Choroid plexus epithelial cell (primary cell): ENCODE results near the gene SPACDR.
"Not testable (repeated sequence)": the region's sequence is repeated elsewhere in the genome, so short reads cannot be mapped to it uniquely, and the experiment has no call there.

Experiments
- DNase-seq: peaks from one replicate; pipeline ENCODE4 v3.0.0-alpha.2; 2010; ENCODE audit warnings: low read depth
- H3K4me3 ChIP-seq: 2 replicates; pipeline ENCODE4 v1.5.1; 2011; ENCODE audit warnings: low read depth, mild to moderate bottlenecking, control low read depth, low read length, moderate library complexity
- CTCF ChIP-seq: conservative IDR thresholded peaks from 2 replicates; pipeline ENCODE4 v1.5.1; 2011; ENCODE audit warnings: low read depth, mild to moderate bottlenecking, control low read depth, inconsistent platforms, low read length, moderate library complexity

The SPACDR gene

GRCh38 chr7:100457033-100457432, 7.0 kb downstream of the SPACDR start:
- DNase-seq, result no peak
- TF ChIP-seq CTCF, result no peak
- H3K4me3 ChIP-seq, result no peak overlapping the region

GRCh38 chr7:100456562-100456961, 7.5 kb downstream of the SPACDR start:
- H3K4me3 ChIP-seq, result no peak overlapping the region
- no peak for DNase-seq
- TF ChIP-seq CTCF, result no peak

- H3K4me3 ChIP-seq, result no peak overlapping the region
- no peak for DNase-seq
- TF ChIP-seq CTCF, result no peak
Measured at GRCh38 chr7:100455206-100455605, 8.9 kb downstream of the SPACDR start.

GRCh38 chr7:100453854-100454253, 10.2 kb downstream of the SPACDR start:
- DNase-seq, H3K4me3 ChIP-seq: not testable (repeated sequence)

GRCh38 chr7:100452513-100452912, 11.5 kb downstream of the SPACDR start:
- no peak for TF ChIP-seq CTCF
- DNase-seq, result no peak
- no peak overlapping the region for H3K4me3 ChIP-seq

- H3K4me3 ChIP-seq, result no peak overlapping the region
- DNase-seq, result no peak
- TF ChIP-seq CTCF, result no peak
Measured at GRCh38 chr7:100449190-100449795, 14.8 kb downstream of the SPACDR start.

GRCh38 chr7:100447363-100447762, 16.7 kb downstream of the SPACDR start:
- not testable (repeated sequence) for DNase-seq

GRCh38 chr7:100446040-100446439, 18.0 kb downstream of the SPACDR start:
- no peak for TF ChIP-seq CTCF
- DNase-seq, result peak; percentile 37
- no peak overlapping the region for H3K4me3 ChIP-seq

More at GRCh38 chr7:100447363-100447762, 16.7 kb downstream of the SPACDR start:
- H3K4me3 ChIP-seq, result not testable (repeated sequence)
